GM13977 (cell line): ENCODE measurements around the gene SLIT3.

Source experiments
- DNase-seq: peaks from one replicate; pipeline ENCODE4 v3.0.0; 2012; ENCODE audit warnings: low spot score
- in situ Hi-C: fragments of 300-500 bp; cut with MboI; formaldehyde crosslinking; loops from one replicate; pipeline ENCODE4 v1.12.0; 2022; ENCODE audit warnings: low sequenced_read_pairs, low pct_unique_long_range_greater_than_20kb, mixed read lengths, inconsistent platforms; ENCODE audit not compliant: unreplicated experiment
- TF ChIP-seq, protein P1 (sequence below): IDR thresholded peaks from 2 replicates; pipeline ENCODE4 v1.5.1; 2012; ENCODE audit warnings: mild to moderate bottlenecking, control low read depth; ENCODE audit not compliant: insufficient read depth; ENCODE audit errors: extremely low read depth, missing control alignments

The SLIT3 gene

DNA sequence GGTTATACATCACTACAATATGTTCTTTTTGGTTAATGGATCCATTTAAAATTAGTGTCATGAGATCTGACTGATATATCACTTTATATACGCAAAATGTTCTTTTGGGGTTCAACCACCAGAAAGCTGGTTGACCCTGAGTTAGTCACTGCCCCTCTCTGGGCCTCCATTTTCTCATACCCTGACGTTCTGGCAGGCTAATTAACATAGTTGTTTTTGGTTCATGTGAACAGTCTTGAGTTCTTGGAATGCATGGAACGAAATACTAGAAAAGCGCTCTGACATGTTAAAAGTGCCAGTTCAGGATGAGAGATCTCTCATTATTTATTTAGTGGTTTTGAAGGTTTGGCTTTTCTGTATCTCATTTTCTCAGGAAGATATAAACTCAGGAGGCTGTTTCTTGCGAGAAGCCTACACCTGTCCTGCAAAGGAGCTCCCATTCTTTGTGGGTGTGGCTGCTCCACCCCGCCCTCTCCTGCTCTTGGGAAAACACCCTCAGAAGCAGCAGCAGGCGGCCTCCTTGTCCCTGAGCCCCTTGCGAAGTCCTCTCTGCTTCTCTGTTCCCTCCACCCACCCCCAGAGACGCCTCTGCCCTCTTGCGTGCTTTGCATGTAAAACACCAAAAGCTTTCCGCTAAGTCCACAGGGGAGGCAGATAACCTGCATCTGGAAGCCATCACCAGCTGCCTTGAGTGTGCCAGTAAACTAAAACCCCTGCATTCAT is 419.4 kb downstream of the SLIT3 start:
- DNase-seq = no peak
- in situ Hi-C loops = no loop called here
- TF ChIP-seq, protein P1, sequence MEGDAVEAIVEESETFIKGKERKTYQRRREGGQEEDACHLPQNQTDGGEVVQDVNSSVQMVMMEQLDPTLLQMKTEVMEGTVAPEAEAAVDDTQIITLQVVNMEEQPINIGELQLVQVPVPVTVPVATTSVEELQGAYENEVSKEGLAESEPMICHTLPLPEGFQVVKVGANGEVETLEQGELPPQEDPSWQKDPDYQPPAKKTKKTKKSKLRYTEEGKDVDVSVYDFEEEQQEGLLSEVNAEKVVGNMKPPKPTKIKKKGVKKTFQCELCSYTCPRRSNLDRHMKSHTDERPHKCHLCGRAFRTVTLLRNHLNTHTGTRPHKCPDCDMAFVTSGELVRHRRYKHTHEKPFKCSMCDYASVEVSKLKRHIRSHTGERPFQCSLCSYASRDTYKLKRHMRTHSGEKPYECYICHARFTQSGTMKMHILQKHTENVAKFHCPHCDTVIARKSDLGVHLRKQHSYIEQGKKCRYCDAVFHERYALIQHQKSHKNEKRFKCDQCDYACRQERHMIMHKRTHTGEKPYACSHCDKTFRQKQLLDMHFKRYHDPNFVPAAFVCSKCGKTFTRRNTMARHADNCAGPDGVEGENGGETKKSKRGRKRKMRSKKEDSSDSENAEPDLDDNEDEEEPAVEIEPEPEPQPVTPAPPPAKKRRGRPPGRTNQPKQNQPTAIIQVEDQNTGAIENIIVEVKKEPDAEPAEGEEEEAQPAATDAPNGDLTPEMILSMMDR = no peak

DNA sequence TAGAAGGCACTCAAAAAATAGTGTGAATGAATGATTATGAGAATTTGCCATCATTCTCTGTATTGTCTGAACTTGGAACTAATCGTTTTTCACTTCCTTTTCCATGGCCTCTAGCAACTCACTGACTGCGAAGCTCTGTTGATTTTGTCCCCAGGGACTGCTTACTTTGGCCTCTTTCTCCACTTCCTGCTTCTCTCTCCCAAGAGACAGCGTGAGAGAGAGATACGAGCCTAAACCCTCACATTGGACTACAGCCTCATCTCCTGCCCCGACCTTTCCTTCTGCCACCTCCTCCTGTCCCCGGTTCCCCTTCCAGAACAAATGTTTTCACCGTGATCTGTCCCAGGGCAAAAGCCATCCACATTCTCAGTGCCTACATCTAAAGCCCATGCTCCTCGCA is 421.0 kb downstream of the SLIT3 start:
- TF ChIP-seq, protein P1 = no peak
- in situ Hi-C loops = no loop called here
- DNase-seq = peak; percentile 43

DNA sequence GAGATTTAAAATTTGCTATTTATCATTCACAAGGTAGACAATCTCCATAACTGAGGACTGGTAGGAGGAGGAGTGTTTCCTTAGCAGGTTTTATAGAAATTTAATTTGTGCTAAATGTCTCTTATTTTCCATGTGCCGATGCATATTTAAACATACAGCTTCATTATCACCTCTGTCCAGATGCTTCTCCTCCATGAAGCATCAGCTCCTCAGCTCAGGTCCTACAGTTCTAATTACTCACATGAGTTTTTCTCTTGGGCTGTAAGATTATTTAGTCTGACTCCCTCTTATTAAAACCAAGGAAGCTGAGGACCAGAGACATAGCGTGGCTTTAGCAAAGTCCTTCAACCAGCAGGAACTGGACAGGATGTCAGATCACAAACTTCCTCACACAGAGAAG is 421.6 kb downstream of the SLIT3 start:
- in situ Hi-C loops = no loop called here
- DNase-seq = no peak
- TF ChIP-seq, protein P1 = no peak

DNA sequence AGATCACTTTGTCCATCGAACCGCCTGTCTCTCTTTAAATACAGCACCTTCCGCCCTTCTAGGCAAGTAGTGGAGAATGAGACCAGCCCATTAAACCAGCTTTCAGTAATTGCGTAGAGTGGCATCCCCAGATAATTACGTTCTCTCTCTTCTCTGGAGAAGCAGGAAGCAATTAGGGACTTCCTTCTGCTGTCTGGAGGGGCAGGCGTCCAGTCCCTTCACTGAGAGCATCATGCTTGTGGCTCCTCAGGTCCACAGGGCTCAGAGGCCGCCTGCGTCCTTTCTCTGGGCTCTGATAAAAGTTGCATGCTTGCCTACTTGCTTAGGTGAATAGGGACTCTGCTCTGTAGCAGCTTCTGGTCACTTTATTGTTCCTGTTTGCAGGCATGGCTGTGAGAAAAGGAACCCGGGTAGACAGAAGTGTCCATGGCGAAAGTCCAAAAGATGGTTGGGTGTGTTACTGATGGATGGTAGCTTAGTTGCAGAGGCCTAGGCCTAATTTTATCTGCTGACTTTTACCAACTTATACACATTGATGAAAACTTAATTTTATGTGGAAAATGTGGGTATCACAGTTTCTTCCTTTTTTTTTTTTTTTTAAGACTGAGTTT is 422.7 kb downstream of the SLIT3 start:
- in situ Hi-C loops = no loop called here
- TF ChIP-seq, protein P1 = no peak
- no peak for DNase-seq

DNA sequence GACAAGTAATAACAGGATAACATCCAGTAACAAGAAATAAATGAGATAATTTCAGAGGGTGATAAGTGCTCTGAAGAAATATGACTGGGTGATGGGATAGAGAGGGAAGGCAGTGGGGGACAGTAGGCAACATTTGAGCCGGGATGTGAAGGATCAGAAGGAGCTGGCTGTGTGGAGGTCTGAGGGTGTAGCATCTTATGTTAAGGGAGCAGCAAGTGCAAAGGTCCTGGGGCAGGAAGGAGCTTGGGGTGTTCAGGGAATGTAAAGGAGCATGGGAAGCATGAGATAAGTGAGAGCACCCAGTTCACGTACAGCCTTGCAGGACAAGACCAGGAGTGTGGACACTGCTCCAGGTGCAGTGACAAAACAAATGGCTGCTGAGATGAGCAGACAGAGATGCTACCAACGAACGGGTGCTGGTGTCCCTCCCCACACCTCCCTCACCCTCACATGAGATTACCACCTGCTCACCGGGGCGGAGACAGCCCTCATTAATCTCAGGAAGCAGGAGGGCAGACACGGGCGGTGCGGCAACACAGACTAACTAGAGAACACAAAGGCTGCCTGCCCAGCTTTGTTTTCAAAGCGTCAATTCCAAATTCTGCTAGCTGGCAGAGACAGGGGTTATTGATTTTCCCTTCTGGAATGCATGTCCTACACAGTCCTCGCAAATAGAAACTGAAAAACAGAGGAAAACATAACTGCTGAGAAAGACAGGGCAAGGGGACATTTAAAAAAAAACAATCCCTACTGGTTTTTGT is 423.6 kb downstream of the SLIT3 start:
- DNase-seq = no peak
- TF ChIP-seq, protein P1 = no peak
- in situ Hi-C loops = no loop called here

DNA sequence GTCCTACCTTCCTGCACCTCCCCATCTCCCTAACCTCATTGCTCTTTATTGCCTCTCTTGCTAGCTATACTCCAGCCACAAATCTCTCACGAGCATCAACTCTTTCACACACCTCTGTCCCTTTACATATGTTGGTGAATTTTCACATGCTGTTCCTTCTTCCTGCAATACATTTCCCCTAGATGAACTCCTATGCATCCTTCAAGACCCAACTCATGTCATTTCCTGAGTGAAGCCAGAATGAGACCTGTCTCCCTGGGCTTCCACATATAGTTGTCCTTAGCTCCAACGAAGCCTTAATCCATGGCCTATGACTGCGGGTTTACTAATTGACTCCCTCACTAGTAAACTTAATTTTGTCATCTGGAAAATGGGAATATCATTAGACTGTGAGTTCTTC is 424.5 kb downstream of the SLIT3 start:
- DNase-seq = no peak
- in situ Hi-C loops = no loop called here
- TF ChIP-seq, protein P1 = no peak
